ENCODE results near the gene TTYH3.

Gene TTYH3

DNA sequence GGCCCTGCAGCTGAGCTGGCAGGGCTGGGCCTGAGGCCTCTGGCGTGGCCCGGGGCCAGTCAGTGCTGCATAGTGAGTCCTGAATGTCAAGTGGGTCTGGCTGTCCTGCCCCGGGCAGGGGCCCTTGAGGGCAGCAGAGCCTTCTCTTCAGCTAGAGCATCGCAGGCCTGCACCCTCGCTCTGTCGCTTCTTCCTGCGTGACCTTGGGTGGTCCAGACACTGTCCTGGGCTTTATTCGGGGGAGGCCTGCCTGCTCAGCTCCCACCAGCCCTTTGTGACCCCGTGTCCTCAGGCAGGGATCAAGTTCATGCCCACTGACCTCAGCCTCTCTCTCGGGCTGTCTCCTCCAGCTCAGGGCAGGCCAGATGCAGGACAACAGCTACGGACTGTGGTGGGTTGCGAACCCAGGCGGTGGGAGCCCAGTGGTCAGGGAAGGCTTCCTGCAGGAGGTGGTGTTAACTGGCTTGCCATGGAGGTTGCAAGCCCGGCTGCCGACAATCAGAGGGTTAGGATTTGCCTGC is 3.4 kb downstream of the TTYH3 start:
- no peak for DNase-seq (ENCODE audit: low spot score)

GRCh38 chr7:2635810-2636701 is 4.3 kb downstream of the TTYH3 start:
- DNase-seq (ENCODE audit: low spot score) = no peak

- DNase-seq (ENCODE audit: low spot score) = no peak
Observed at GRCh38 chr7:2637066-2637471, 5.3 kb downstream of the TTYH3 start.

- no peak for DNase-seq (ENCODE audit: low spot score)
Observed at GRCh38 chr7:2637505-2638223, 5.9 kb downstream of the TTYH3 start.

DNA sequence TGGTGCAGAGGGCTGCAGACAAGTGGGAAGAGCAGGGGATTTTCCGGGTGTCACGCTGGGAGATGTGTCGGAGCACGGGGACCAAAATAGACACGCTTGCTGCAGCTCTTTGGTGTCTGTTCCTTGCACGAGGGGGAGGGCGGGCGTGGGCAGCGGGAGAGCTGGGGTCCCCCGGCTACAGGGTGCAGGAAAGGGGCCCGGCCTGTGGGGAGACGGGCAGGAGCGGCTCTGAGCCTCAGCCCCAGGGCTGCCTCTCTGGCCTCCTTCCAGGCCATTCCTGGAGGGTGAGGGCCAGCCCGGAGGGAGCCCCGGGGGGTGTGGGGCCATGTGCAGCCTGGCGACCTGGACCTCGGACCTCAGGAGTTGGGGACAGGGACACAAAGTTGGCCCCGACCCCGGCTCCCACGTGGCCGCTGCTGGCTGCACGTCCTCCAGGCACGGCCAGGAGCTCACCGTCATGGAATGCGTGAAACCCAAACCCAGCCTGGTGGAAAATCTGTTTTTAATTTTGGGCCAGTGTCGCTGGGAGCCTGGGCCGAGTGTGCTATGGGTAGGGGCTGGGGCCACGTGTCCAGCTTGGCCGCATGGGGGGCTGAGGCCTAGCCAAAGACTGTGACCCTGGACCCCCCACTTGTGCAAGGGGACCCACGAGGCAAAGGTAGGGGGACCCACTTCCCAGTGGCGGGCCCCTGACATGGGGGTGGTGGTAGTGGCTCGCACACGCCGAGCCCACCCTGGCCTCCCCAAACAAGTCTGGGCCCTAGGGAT is 6.6 kb downstream of the TTYH3 start:
- DNase-seq (ENCODE audit: low spot score) = no peak

DNA sequence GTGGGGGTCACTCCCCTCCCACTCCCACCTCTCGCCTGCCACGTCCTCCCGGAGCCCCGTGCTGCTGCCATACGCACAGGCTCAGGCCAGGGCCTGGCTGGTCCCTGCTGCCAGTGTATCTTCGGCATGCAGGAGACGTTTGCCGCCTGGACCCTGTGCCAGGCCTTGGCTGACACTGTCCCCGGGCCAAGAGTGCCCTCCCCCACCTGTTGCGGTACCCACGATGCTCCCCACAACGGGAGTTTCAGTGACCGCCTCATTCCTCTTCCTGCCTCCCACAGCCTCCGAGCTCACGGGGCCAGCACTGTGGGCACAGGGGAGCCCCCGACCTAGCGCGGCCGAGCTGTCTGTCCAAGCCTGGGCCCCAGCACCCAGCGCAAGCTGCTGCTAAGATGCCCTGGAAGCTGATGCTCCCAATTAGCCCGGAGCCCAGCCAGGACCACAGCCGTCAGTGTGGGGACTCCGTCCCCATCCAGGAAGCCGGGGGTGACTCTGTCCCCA is 7.4 kb downstream of the TTYH3 start:
- no peak for DNase-seq (ENCODE audit: low spot score)

- no peak for DNase-seq (ENCODE audit: low spot score)
Observed at GRCh38 chr7:2639695-2640481, 8.1 kb downstream of the TTYH3 start.

- DNase-seq (ENCODE audit: low spot score) = no peak
Observed at GRCh38 chr7:2640482-2640830, 8.7 kb downstream of the TTYH3 start.

GRCh38 chr7:2640846-2641316 is 9.1 kb downstream of the TTYH3 start:
- no peak for DNase-seq (ENCODE audit: low spot score)

- DNase-seq (ENCODE audit: low spot score) = no peak
Observed at GRCh38 chr7:2641406-2642393, 9.9 kb downstream of the TTYH3 start.

DNA sequence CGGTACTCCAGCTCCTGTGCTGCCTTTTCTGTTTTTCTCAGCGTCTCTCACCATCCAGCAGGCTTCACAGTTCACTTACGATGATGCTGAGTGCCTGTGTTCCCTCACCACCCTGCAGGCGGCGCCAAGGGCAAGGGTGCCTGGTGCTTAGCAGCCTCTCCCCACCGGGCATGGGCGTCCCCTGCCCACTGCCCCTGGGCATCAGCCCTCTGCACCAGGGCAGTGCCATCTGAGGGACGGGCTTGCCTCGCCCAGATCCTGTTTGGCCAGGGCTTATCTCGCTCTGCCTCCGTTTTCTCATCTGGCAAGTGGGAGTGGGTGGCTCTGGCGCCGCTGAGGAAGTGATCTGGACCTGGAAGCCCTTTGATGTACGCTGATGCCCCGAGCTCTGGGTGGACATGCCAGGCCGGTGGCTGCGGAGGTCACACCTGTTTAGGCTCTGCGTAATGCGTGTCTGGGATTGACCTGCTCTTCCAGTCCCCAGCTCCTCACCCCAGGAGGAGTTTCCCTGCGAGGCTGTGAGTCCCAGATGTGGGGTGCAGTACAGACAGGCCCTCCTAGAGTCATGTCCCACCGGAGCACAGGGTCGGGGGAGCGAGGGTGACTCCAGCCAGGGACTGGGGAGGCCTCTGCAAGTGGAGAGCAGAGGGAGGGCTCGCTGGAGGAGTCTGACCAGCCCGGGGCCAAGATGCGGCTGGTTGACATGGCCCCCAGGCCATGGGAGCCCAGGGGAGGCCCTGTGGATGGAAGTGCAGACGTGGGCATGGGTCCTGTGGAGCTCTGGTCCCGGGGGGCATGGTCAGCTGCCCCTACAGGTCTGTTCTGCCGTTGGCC is 11.8 kb downstream of the TTYH3 start:
- no peak for DNase-seq (ENCODE audit: low spot score)

DNA sequence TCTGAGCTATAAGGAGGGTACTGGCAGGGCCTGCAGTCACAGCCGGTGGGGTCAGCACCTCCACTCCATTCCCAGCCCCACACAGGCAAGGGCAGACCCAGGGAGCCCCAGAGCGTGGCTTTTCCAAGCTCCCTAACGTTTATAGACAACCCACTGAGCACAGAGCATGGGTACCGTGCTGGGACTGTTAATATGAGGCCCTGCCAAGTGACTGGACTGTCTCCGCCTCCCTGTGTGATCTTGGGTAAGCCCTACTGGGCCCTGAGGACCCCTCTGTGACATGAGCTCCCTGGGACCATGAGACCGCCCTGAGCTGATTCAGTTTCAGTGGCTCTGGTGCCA is 12.4 kb downstream of the TTYH3 start:
- no peak for DNase-seq (ENCODE audit: low spot score)

- DNase-seq (ENCODE audit: low spot score) = peak; percentile 63
Observed at GRCh38 chr7:2644562-2645273, 12.9 kb downstream of the TTYH3 start.

DNA sequence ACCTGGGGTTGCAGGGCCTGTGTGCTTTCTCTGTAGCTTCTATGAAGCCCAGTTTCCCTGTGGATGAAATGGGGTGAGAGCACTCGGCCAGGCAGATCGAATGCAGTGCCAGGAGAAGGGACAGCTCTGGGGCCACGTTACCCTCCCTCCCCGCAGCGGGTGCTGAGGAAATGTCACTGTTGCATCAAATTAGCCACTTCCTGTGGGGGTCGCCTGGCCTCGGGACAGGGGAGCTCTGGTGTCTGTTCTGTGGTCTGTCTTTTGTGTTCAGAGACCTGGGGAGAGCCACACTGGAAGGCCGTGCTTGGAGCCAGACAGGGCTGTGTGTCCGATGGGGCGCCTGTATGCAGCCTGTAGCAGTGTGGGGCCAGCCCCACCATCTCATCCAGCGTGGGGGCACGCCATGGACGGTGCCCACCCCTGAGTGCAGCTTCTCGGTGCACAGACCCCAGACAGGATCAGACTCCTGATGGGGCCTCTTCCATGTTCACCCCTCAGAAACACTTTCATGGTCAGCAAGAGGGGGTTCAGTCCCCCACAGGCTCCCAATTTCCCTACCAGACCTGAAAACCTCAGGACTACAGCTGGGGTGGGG is 13.6 kb downstream of the TTYH3 start:
- DNase-seq (ENCODE audit: low spot score) = no peak

GRCh38 chr7:2646336-2646679 is 14.5 kb downstream of the TTYH3 start:
- no peak for DNase-seq (ENCODE audit: low spot score)

DNA sequence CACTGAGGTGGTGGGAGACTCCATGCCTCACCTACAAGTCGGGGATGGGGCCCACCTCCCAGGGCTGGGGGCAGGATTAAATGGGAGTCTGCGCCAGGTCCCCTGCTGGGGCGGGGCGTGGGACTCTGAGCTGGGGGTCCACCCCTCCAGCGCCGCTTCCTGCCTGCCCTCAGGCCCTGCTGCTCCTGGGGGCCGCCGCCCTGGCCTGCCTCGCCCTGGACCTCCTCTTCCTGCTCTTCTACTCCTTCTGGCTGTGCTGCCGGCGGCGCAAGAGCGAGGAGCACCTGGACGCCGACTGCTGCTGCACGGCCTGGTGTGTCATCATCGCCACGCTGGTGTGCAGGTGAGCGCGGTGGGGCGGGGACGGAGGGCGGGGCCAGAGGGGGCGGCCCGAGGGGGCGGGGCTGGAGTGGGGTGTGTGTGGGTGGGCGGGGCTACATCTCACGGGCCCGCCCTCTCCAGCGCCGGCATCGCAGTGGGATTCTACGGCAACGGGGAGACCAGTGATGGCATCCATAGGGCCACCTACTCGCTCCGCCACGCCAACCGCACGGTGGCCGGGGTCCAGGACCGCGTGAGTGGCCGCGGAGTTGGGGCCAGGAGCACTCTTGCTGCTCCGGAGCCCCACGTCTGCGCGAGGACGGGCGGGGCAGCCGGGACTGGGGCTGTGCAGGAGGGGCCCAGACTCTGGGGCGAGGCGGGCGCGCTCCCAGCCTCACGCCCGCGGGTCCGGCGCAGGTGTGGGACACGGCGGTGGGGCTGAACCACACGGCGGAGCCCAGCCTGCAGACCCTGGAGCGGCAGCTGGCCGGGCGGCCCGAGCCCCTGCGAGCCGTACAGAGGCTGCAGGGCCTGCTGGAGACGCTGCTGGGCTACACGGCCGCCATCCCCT is 15.1 kb downstream of the TTYH3 start:
- DNase-seq (ENCODE audit: low spot score) = no peak

GRCh38 chr7:2647594-2648172 is 15.9 kb downstream of the TTYH3 start:
- no peak for DNase-seq (ENCODE audit: low spot score)

Data from D341Med (cell line).